Mesothelial cell of epicardium (in vitro differentiated cells): ENCODE measurements around the gene PRR36. TPM values are rescaled to one million over a fixed set of nuclear protein-coding genes. Genes with fewer than 3 reads are reported as not detected.
A peak's percentile ranks its signal among the peaks of the same experiment; 100 is the strongest.
"Not testable (repeated sequence)": the region's sequence is repeated elsewhere in the genome, so short reads cannot be mapped to it uniquely, and the experiment has no call there.

Experiments used
- DNase-seq, 2 experiments: peaks; one replicate each; pipeline ENCODE4 v3.0.0; 2021; ENCODE audit warnings: low spot score in 2 of 2; ENCODE audit not compliant: unreplicated experiment in 2 of 2
- H3K27ac Mint-ChIP-seq: 2 replicates; pipeline ENCODE4 v1.8.0; 2021; ENCODE audit warnings: mixed read lengths
- H3K27me3 Mint-ChIP-seq: 2 replicates; pipeline ENCODE4 v1.8.0; 2021; ENCODE audit warnings: low read depth, mixed read lengths
- H3K36me3 Mint-ChIP-seq: 2 replicates; pipeline ENCODE4 v1.8.0; 2021; ENCODE audit warnings: mixed read lengths
- H3K4me1 Mint-ChIP-seq: 2 replicates; pipeline ENCODE4 v1.8.0; 2021; ENCODE audit warnings: mixed read lengths
- H3K4me3 Mint-ChIP-seq: 2 replicates; pipeline ENCODE4 v1.8.0; 2021; ENCODE audit warnings: mild to moderate bottlenecking, moderate library complexity, mixed read lengths
- H3K9me3 Mint-ChIP-seq: 2 replicates; pipeline ENCODE4 v1.8.0; 2021; ENCODE audit warnings: mixed read lengths
- CTCF ChIP-seq: fragments of 200-600 bp; sonication (generic); IDR thresholded peaks from one replicate; pipeline ENCODE4 v1.5.0; 2021; ENCODE audit warnings: antibody characterized with exemption; ENCODE audit not compliant: unreplicated experiment
- total RNA-seq: library from RNA; stranded (reverse); gene quantifications from 3 replicates; pipeline ENCODE4 v1.2.1, GENCODE V29; 2021

The PRR36 gene
- total RNA-seq, 1 donor from 2014 or later: 23.4 TPM

- no peaks in the 10 kb centered on the region for H3K9me3 Mint-ChIP-seq
- peak overlapping the region; percentile 86 for H3K27ac Mint-ChIP-seq
- H3K36me3 Mint-ChIP-seq: no peaks in the 10 kb centered on the region
- no peak for TF ChIP-seq CTCF
- H3K4me3 Mint-ChIP-seq: peak overlapping the region; percentile 67
- peaks cover 29% of the 10 kb centered on the region for H3K4me1 Mint-ChIP-seq
- H3K27me3 Mint-ChIP-seq: peaks cover 23% of the 10 kb centered on the region
- DNase-seq: peak in 1 of 2 experiments; percentile 17
These were observed 47.2 kb upstream of the PRR36 start for GRCh38 chr19:7921302-7921966.

GRCh38 chr19:7920519-7921301 lies 46.5 kb upstream of the PRR36 start:
- H3K4me1 Mint-ChIP-seq: peaks cover 26% of the 10 kb centered on the region
- no peaks in the 10 kb centered on the region for H3K9me3 Mint-ChIP-seq
- peak overlapping the region; percentile 86 for H3K27ac Mint-ChIP-seq
- peaks cover 29% of the 10 kb centered on the region for H3K27me3 Mint-ChIP-seq
- H3K4me3 Mint-ChIP-seq: peak overlapping the region; percentile 70
- DNase-seq: peak; percentile 99 to 100
- no peak for TF ChIP-seq CTCF
- no peaks in the 10 kb centered on the region for H3K36me3 Mint-ChIP-seq

DNA sequence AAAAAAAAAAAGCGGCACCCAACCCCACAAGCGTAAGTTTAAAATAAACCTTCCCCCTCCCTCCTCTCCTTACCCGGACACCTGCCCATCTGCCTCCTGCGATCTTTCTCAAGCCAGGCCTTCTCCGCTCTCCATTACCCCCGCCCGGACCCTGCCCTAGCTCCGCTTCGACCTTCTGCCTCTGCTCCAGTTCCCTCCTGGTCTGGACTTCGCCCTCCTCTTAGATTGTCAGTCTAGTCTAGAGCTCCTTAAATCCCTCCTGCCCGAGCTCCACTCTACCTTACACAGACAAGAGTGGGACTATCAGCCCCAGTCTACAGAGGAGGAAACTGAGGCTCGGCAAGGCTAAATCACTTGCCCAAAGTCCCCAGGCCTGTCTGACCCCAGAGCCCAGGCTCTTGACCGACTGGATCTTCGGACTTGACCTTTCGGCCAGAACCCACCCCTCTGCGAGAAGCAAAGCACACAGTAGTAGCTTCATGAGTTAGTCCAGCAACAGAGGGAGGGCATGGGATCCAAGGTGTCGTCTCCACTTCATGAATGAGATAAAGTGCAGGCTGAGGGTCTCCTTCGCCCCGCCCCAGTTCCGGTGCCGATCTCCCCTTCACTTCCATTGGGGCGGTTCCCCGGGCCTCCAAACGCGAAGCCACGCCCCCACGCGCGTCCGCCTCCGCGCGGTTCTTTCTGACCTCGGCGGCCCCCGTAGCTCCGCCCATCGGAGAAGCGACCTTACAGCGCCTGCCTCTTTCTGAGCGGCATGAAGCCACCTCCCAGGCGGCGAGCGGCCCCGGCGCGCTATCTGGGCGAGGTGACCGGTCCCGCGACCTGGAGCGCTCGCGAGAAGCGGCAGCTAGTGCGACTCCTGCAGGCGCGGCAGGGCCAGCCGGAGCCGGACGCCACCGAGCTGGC lies 45.7 kb upstream of the PRR36 start, which contains the start of gene SNAPC2:
Gene SNAPC2 (plus strand): TSS at position 729 of the 909 bp plus-strand sequence. CDS start 29 bp downstream, at position 758.
- peaks cover 38% of the 10 kb centered on the region for H3K27me3 Mint-ChIP-seq
- H3K4me3 Mint-ChIP-seq: peak within 1 kb of the TSS; percentile 70
- H3K4me1 Mint-ChIP-seq: peaks cover 28% of the 10 kb centered on the region
- DNase-seq: peak; percentile 91 to 93
- H3K27ac Mint-ChIP-seq: peak within 1 kb of the TSS; percentile 92
- TF ChIP-seq CTCF: peak; percentile 33
- H3K9me3 Mint-ChIP-seq: no peaks in the 10 kb centered on the region
- no peaks in the 10 kb centered on the region for H3K36me3 Mint-ChIP-seq

DNA sequence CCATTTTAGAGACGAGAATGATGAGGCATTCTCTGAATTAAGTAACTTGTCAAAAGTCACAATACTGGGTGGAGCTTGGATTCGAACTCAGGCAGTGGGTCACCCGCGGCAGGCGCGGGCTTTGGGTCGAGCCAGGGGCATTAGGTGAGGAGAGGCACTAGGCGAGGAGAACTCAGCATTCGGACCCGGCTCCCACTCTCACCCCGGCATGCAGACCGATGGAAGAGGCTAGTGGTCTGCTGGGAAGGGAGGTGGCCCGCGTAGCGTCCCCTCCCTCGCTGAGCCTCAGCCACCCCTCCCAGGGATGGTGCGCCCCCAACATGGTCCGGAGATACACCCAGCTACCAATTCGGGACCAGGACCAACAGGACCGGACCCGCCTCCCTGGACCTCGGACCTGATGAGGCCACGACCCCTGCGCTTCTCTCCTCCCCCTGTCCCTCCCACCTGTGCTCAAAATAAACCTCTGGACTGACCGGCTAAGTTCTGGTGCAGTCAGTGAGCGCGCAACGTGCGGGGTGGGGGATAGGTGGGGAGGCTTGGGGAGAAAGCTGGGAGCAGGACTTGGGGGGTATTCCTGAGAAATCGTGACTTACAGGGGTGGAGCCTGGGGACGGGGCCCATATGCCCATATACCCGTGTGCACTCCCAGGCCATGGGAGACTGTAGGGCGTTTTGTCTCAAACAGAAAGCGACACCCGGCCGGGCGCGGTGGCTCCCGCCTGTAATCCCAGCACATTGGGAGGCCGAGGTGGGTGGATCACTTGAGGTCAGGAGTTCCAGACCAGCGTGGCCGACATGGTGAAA lies 44.6 kb upstream of the PRR36 start:
- TF ChIP-seq CTCF: no peak
- DNase-seq: peak in 1 of 2 experiments; percentile 16
- Mint-ChIP-seq H3K4me3 (peak overlapping the region; percentile 70), H3K4me1 (peaks cover 25% of the 10 kb centered on the region), H3K27ac (no peak overlapping the region), H3K27me3 (peaks cover 46% of the 10 kb centered on the region), H3K9me3 (no peaks in the 10 kb centered on the region), H3K36me3 (no peaks in the 10 kb centered on the region)

GRCh38 chr19:7918062-7918614 lies 43.9 kb upstream of the PRR36 start:
- peaks cover 50% of the 10 kb centered on the region for H3K27me3 Mint-ChIP-seq

More at GRCh38 chr19:7918062-7918614, 43.9 kb upstream of the PRR36 start:
- Mint-ChIP-seq H3K4me3 (peak overlapping the region; percentile 43), H3K4me1 (peaks cover 23% of the 10 kb centered on the region)
- not testable (repeated sequence) for DNase-seq, H3K27ac Mint-ChIP-seq, H3K9me3 Mint-ChIP-seq, H3K36me3 Mint-ChIP-seq
